Stimulated activated CD4-positive, alpha-beta T cell treated with anti-CD3 and anti-CD28 coated beads, Interleukin-15, amount 100 ng/mL, for 1 hour (primary cell): ENCODE data around the gene IGF1R.

Experiments
- DNase-seq, 2 donors: peaks; one replicate each; pipeline ENCODE4 v3.0.0-alpha.2; 2020; ENCODE audit warnings: low read depth in 1 of 2, low spot score in 1 of 2

IGF1R gene

DNA sequence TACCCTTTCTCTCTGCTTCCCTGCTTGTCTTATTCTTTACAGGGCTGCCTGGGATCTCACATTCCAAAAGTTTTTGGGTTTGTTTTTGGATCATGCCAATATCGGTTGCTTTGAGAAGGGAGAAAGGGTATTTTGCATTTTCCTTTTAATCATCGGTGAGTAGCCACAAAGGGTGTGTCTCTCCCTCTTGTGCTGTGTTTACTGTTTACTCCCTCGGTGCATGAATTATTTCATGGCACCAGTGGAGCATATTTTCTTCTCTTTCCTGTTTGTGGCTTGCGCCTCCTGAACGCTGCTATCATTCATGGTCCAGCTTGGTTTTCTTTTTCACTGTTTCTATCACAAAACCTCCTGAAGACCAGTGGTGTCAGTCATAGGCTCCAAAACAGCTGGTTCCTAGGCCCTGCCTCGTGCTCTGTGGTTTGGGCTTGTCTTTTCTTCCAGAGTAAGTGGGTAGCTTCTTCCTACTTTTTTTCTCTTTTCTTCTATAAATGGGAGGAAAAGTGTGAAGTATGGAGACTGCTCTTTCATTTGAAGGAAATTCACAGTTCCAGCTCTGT, 54.9 kb downstream of the IGF1R start:
- no peak for DNase-seq

DNA sequence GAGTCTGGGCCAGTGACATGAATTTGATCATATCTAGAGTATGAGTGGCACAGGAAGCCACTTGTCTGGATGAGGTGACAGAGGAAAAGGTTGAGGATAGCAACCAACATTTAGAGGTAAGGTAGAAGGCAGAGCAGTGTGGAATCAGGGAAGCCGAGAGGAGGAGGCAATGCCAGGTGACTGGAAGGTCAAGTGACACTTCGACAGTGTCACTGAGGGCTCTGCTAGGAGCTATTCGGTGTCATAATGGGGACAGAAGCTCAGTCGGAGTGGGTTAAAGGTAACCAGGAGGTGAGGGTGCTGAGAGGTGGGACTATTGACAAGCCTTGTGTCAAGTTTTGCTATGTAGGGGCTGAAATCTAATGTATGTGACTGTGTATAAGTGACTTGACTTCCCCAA, 56.7 kb downstream of the IGF1R start:
- DNase-seq = no peak

GRCh38 chr15:98706387-98706786, 58.0 kb downstream of the IGF1R start:
- no peak for DNase-seq

DNA sequence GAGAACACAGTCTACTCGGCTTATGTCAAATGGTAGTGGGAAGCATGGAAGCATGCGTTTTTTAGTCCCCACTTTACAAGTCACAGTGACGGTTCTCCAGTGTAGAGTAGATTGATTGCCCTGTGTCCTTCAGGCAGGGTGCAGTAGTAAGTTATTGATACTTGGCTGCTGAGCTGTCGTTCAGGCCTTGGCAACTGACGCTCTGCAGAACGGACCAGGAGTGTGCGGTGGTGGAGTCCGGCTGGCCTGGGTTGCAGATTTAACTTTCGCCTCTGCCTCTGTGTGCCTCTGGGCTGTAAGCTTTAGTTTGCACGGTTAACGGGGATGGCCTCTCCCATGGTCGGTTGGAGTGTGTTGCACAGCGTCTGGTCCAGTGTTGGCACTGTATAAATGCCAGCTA, 58.6 kb downstream of the IGF1R start:
- DNase-seq = no peak

GRCh38 chr15:98708037-98708590, 59.8 kb downstream of the IGF1R start:
- DNase-seq = no peak

GRCh38 chr15:98711810-98712209, 63.5 kb downstream of the IGF1R start:
- no peak for DNase-seq

- DNase-seq = no peak
Measured at GRCh38 chr15:98712845-98713584, 64.7 kb downstream of the IGF1R start.

DNA sequence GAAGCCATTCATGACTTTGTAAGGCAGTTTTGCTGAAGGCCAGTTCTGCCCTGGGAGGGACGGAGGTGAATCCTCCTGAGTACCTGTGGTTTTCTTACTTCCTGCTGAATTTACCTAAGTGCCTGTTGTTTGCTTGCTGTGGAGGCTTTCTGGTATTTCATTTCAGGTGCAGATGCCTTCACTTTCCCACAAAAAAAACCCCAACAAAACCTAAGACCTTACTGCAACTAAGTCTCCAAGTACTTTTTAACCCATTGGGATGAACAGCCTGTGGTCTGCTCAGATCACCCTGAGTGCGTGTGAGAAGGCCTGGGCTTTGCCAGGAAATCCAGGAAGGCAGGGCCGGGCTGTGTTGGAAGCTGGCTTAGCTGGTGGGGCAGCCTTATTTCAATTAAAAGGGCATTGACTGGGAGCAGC, 65.3 kb downstream of the IGF1R start:
- DNase-seq = no peak

DNA sequence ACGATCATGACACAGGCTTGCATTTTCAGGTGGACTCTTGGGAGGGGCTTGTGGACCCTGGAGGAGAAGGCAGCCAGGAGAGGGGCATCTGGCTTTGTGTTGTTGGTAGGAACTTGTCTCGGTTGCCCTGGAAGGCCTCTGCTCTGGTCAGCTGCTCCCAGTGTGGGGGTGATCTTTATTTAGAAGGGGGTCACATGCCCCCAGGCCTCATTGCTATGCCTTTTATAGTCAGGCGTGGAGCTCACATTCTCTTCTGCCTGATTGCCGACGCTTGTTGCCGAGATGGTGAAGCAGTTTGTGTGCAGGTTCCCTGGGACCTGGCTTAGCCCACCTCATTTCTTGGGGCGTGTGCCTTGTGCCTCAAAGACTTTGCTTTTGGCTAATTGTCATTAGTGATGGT, 66.6 kb downstream of the IGF1R start:
- DNase-seq = no peak

DNA sequence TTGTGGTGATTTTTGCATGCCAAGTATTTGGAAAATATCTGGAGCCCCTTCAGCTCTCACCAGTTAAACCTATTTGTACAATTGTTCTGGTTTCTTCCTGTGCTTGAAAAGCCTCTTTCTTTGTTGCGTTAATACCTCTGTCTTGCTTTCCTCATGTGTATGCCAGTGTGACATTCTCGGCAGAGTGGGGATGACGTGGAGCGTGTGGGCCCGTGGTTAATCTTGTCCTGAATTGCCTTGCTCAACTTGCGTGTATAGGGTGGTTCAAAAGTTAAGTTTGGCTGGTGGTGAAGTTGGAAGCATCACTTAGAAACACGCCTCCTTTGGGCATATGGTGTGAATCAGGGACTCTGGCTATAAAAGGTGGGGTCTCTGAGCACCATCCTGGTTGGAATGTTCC, 67.1 kb downstream of the IGF1R start:
- no peak for DNase-seq

- DNase-seq = no peak
Measured at GRCh38 chr15:98715890-98716443, 67.6 kb downstream of the IGF1R start.

- no peak for DNase-seq
Measured at GRCh38 chr15:98717371-98717770, 69.0 kb downstream of the IGF1R start.

GRCh38 chr15:98717942-98718341, 69.6 kb downstream of the IGF1R start:
- DNase-seq = no peak

- no peak for DNase-seq
Measured at GRCh38 chr15:98718426-98719136, 70.2 kb downstream of the IGF1R start.

DNA sequence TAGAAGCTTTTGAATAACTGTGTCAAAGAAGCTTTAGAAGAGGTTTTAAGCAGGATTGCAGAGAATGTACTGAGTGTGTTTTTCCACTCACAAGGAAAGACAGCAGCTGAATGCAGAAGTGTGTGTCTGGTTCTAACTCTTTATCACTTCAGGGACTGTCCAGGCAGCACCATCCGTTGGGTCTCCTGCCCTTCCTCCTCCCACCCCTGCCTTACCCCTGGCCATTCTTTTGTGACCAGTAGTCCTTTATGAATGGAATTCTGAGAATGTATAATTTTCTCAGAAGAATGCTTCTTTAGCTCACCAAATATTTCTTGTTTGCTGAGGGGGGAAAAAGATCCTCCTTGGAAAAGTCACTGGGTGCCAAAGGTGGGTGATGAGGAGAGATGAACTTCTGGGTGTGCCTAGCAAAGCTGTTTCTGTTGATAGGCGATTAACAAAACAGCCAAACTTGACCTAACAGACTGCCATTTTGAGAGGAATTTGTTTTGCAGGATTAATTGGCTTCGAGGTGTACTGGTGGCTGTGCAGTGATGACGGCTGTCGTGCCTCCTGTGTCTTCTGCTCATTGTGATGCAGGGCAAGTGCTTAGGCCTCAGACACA, 70.9 kb downstream of the IGF1R start:
- DNase-seq = no peak

- no peak for DNase-seq
Measured at GRCh38 chr15:98720031-98720430, 71.7 kb downstream of the IGF1R start.

GRCh38 chr15:98720577-98721565, 72.5 kb downstream of the IGF1R start:
- DNase-seq = no peak

DNA sequence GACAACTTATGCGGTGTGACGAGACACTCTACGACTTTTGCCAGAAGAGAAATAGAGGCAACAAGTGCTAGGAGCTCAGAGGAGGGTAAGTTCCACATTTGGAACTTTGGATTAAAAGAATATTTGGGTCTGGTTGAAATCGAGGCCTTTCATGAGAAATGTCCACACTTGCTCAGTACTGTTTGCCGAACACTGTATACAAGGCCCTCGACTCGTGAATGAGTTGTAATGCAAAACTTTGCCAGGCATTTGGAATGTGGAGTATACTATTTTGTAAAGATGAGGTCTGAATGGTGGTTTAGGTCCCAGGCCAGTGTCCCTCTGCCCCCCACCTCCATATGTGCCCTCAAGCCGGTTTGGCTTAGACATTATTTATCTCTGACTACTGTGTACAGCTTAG, 73.9 kb downstream of the IGF1R start:
- no peak for DNase-seq

DNA sequence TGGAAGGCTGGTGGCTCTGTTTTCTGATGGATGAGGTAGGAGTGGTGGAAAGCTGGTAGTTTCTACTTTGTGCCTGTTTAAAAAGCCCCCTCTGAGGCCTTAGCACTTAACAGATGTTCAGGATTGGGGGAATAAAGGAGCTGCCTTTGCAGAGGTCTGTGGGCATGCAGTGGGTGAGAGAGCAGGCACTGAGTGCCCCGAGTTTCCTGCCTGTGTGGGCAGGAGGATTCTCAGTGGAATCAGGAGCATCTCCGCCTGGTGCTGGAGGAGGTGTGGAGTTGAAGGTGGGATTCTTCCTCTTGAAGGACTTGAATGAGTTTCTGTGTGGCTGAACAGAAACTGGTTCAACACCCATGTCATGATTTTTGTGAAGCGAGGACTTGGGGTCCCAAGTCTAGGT, 74.3 kb downstream of the IGF1R start:
- no peak for DNase-seq

GRCh38 chr15:98723195-98723594, 74.9 kb downstream of the IGF1R start:
- no peak for DNase-seq
